Osteocyte (in vitro differentiated cells): Measurements from ENCODE around the gene NSG2. TPM values are rescaled to one million over a fixed set of nuclear protein-coding genes. Genes with fewer than 3 reads are reported as not detected.

Experiments
- DNase-seq: peaks from one replicate; pipeline ENCODE4 v3.0.0; 2021; ENCODE audit warnings: mixed read lengths; ENCODE audit not compliant: unreplicated experiment; ENCODE audit errors: extremely low spot score
- H3K27ac Mint-ChIP-seq: one replicate; pipeline ENCODE4 v1.8.0; 2021; ENCODE audit warnings: mild to moderate bottlenecking, mixed read lengths; ENCODE audit not compliant: unreplicated experiment
- H3K27me3 Mint-ChIP-seq: one replicate; pipeline ENCODE4 v1.8.0; 2021; ENCODE audit warnings: mixed read lengths; ENCODE audit not compliant: unreplicated experiment
- H3K36me3 Mint-ChIP-seq: one replicate; pipeline ENCODE4 v1.8.0; 2021; ENCODE audit warnings: mixed read lengths; ENCODE audit not compliant: unreplicated experiment
- H3K4me1 Mint-ChIP-seq: one replicate; pipeline ENCODE4 v1.8.0; 2021; ENCODE audit warnings: mixed read lengths; ENCODE audit not compliant: unreplicated experiment
- H3K4me3 Mint-ChIP-seq: one replicate; pipeline ENCODE4 v1.8.0; 2021; ENCODE audit warnings: mild to moderate bottlenecking, moderate library complexity, mixed read lengths; ENCODE audit not compliant: unreplicated experiment
- H3K9me3 Mint-ChIP-seq: one replicate; pipeline ENCODE4 v1.8.0; 2021; ENCODE audit warnings: mixed read lengths; ENCODE audit not compliant: unreplicated experiment
- total RNA-seq: library from RNA; stranded (reverse); gene quantifications from 2 replicates; pipeline ENCODE4 v1.2.1, GENCODE V29; 2021
- TF ChIP-seq, protein P1 (sequence below): fragments of 200-600 bp; sonication (generic); IDR thresholded peaks from 2 replicates; pipeline ENCODE4 v1.5.0; 2021; ENCODE audit warnings: antibody characterized with exemption, mild to moderate bottlenecking, moderate library complexity

Gene NSG2
- total RNA-seq, 1 donor from 2014 or later, result not detected

- no peak overlapping the region for H3K27ac Mint-ChIP-seq
Measured at GRCh38 chr5:174155281-174155680, 109.8 kb downstream of the NSG2 start.

DNA sequence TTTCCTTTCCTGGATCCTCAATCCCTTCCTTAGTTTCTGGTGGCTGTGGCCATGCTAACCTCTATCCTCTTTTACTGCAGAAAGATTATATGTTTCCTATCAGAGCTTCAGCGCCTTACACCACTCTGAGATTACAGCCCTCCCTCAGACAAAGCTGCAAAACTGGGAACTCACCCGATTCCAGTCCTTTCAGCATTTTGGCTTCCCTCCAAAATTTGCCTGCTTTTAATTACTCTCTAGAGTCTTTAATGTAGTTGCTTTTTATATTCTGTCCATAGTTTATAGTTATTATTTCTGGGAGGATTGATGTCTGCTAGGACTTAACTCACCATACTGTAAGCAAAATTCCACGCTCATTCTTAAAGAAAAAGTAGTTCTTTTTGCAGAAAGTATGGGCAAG is 110.2 kb downstream of the NSG2 start:
- peaks cover 2% of the 10 kb centered on the region for H3K36me3 Mint-ChIP-seq
- H3K4me3 Mint-ChIP-seq, result no peak overlapping the region
- H3K9me3 Mint-ChIP-seq, result peaks cover 26% of the 10 kb centered on the region
- no peaks in the 10 kb centered on the region for H3K4me1 Mint-ChIP-seq
- TF ChIP-seq, protein P1, sequence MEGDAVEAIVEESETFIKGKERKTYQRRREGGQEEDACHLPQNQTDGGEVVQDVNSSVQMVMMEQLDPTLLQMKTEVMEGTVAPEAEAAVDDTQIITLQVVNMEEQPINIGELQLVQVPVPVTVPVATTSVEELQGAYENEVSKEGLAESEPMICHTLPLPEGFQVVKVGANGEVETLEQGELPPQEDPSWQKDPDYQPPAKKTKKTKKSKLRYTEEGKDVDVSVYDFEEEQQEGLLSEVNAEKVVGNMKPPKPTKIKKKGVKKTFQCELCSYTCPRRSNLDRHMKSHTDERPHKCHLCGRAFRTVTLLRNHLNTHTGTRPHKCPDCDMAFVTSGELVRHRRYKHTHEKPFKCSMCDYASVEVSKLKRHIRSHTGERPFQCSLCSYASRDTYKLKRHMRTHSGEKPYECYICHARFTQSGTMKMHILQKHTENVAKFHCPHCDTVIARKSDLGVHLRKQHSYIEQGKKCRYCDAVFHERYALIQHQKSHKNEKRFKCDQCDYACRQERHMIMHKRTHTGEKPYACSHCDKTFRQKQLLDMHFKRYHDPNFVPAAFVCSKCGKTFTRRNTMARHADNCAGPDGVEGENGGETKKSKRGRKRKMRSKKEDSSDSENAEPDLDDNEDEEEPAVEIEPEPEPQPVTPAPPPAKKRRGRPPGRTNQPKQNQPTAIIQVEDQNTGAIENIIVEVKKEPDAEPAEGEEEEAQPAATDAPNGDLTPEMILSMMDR, result no peak
- DNase-seq, result no peak
- H3K27ac Mint-ChIP-seq, result no peak overlapping the region
- no peaks in the 10 kb centered on the region for H3K27me3 Mint-ChIP-seq

More at GRCh38 chr5:174155281-174155680, 109.8 kb downstream of the NSG2 start:
- DNase-seq, result no peak
- Mint-ChIP-seq H3K4me3 (no peak overlapping the region), H3K9me3 (peaks cover 26% of the 10 kb centered on the region), H3K36me3 (peaks cover 2% of the 10 kb centered on the region), H3K4me1 (no peaks in the 10 kb centered on the region), H3K27me3 (no peaks in the 10 kb centered on the region)
- TF ChIP-seq, protein P1, result no peak

- Mint-ChIP-seq H3K27ac (no peak overlapping the region), H3K36me3 (peaks cover 2% of the 10 kb centered on the region), H3K9me3 (peaks cover 26% of the 10 kb centered on the region)
Measured at GRCh38 chr5:174157048-174157447, 111.5 kb downstream of the NSG2 start.

More at GRCh38 chr5:174157048-174157447, 111.5 kb downstream of the NSG2 start:
- Mint-ChIP-seq H3K27me3 (no peaks in the 10 kb centered on the region), H3K4me3 (no peak overlapping the region), H3K4me1 (no peaks in the 10 kb centered on the region)
- TF ChIP-seq, protein P1, result no peak
- no peak for DNase-seq

Other genes with a start within 250 kb of the NSG2 start
- 37.6 and 38.6 TPM in 2 replicates for gene CPEB4, start 157.4 kb upstream of the NSG2 start, total RNA-seq
- not detected in 2 replicates for gene C5orf47, start 56.5 kb upstream of the NSG2 start, total RNA-seq